Rectal smooth muscle tissue (tissue), 1 donor: Measurements from ENCODE around the gene KDELR3.

Experiments used
- H3K27ac ChIP-seq: one replicate; pipeline ENCODE4 v1.7.0; 2013; ENCODE audit warnings: low read depth, low read length, inconsistent platforms
- H3K27me3 ChIP-seq: one replicate; pipeline ENCODE4 v1.7.0; 2013; ENCODE audit warnings: low read length; ENCODE audit not compliant: control insufficient read depth, insufficient read depth
- H3K36me3 ChIP-seq: one replicate; pipeline ENCODE4 v1.7.0; 2013; ENCODE audit warnings: low read length; ENCODE audit not compliant: control insufficient read depth, insufficient read depth
- H3K4me1 ChIP-seq: one replicate; pipeline ENCODE4 v1.7.0; 2013; ENCODE audit warnings: low read length; ENCODE audit not compliant: control insufficient read depth, insufficient read depth
- H3K4me3 ChIP-seq: one replicate; pipeline ENCODE4 v1.7.0; 2013; ENCODE audit warnings: low read length
- H3K9ac ChIP-seq: one replicate; pipeline ENCODE4 v1.7.0; 2013; ENCODE audit warnings: low read length

Gene KDELR3

DNA sequence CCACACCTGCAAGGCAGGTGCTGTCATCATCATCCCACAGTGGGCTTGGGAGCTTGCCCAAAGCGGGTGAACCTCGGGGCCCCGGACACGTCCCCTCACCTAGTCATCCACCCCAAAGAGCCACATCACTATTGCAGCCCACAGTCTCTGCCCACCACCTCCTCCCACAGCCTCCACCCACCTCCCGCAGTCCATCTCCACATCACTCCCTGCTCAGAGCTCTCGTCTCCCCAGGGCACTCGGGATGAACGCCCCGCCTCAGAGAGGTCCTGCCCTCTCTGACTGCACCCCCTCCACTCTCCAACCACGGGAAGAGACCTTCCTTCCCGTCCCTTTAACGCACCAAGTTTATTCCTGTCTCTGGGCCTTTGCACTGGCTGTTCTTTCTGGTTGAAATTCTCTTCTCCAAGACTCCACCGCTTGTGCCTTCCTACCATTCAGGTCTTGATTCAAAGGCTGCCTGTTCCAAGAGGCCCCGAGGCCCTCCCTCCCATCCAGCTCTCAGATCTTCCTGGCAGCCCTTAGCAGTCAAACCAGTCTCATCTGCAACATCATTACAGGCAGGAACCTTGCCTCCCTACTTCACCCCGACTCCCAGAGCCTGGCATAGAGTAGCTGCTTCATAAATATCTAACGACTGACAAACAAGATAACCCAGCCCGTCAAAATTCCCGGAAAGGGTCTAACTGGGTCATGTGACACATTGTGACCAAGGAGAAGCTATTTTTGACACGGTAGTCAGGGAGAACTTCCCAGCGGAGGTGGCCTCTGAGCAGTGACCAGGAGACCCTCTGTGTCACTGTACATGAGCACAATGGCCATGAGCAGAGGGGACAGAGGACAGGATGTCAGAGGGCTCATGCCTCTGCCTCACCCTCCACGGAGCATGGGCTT lies 24.0 kb upstream of the KDELR3 start:
- no peaks in the 10 kb centered on the region for H3K4me1 ChIP-seq
- no peak overlapping the region for H3K4me3 ChIP-seq
- H3K27ac ChIP-seq: no peak overlapping the region
- H3K27me3 ChIP-seq: peaks cover 21% of the 10 kb centered on the region
- no peak overlapping the region for H3K9ac ChIP-seq
- no peaks in the 10 kb centered on the region for H3K36me3 ChIP-seq

DNA sequence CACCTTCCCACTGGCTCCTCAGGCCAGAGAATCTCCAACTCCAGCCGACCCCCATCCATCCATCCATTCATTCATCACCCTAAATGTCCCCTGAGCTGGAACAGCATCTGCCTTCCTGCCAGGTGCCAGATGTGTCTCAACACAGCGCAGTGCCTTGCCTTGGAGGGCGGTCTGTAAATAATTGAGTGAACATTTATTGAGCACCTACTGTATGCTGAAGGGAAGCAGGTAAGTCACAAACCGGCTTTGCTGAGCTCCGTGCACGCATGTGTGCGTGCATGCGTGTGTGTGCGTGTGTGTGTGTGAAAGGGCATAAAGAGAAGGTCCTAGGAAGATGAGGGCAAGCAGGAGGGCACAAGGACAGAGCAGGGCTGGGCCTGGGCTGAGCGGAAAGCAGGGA lies 23.1 kb upstream of the KDELR3 start:
- H3K27ac ChIP-seq: no peak overlapping the region
- H3K27me3 ChIP-seq: peaks cover 23% of the 10 kb centered on the region

DNA sequence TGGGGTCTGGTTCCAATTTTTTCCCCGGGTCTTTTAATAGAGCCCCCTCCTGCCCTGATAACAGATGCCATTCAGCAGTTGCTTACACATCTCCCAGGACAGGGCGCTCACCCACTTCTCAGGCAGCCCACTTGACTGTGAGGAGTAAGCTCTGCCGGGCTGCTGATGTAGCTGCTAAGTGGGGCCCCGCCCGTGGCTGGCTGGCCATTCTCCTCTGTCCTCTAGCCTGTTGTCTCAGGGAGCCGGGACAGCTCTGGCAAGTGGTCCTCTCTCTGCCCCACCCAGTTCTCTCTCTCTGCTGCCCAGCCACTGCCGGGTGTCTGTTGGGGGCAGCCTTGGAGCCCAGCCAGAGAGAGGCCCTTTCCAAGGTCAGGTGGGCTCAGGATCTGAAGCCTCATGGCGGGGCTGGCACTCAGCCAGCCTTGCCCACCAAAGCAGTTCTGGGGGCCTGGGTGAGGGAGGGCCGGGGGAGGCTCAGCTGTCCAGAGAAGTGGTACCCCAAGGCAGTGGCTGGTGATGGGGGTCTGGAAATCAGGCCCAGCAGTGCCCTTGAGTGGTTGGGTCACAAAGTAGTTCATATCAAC lies 21.8 kb upstream of the KDELR3 start:
- H3K27ac ChIP-seq: no peak overlapping the region
- no peak overlapping the region for H3K9ac ChIP-seq
- no peaks in the 10 kb centered on the region for H3K4me1 ChIP-seq
- no peak overlapping the region for H3K4me3 ChIP-seq
- peaks cover 22% of the 10 kb centered on the region for H3K27me3 ChIP-seq
- no peaks in the 10 kb centered on the region for H3K36me3 ChIP-seq

More for the DNA sequence above, 23.1 kb upstream of the KDELR3 start:
- no peaks in the 10 kb centered on the region for H3K36me3 ChIP-seq
- no peaks in the 10 kb centered on the region for H3K4me1 ChIP-seq
- H3K4me3 ChIP-seq: no peak overlapping the region
- H3K9ac ChIP-seq: no peak overlapping the region

DNA sequence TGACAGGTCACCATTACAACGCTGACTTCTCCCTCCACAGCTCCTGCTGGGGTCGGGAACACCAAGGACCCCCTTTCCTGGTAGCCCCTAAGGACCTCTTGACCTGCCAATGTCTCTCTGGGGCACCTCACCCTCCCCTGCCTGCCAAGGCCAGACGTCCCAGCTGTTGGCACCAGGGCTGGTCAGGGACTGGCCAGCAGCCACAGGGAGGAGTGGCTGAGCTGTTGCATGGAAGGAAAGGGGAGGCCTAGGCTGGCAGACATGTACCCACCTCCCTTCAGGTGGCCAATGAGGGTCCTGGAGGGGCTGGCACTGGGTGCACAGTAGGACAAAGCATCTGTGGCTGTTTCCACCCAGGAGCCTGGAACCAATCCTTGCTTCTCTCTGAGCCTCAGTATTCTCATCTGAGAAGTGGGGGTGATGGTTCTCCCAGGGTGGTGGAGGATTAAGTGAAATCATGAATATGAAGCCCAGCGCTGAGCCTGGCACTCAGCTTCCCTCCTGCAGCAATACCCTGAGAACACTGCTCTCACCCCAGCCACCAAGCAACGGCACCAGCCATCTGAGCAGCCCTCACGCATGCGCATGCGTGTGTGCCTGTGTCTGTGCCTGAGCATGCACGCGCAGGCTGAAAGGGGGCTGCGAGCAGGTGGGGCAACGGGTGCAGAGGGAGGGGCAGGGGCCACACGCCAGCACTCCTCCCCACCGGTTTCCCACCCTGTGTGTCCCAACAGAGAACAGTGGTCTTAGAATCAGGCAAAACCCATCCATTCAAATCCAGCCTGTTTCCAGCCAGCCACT lies 18.8 kb upstream of the KDELR3 start:
- Histone ChIP-seq H3K27me3 (peaks cover 34% of the 10 kb centered on the region), H3K4me3 (no peak overlapping the region), H3K27ac (no peak overlapping the region)

DNA sequence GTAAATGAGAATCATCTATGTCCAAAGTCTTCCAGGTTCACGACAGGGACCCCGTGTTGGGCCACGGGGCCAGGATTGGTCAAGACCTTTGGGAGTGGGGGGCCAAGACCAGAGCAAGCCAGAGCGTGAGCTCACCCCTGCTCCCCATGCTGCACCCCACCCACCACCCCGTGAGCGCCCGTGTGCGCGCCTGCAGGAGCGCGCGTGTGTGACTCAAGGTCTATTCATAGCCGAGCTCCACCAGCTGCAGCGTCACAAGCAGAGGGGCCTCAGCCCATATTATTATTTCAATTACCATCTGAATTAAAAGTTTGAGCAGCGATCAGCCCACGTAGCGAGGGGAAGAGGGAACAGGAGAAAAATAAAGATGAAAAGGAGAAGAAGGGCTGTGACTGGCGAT lies 18.1 kb upstream of the KDELR3 start:
- H3K27ac ChIP-seq: no peak overlapping the region
- H3K4me1 ChIP-seq: peaks cover 3% of the 10 kb centered on the region
- H3K4me3 ChIP-seq: no peak overlapping the region
- H3K27me3 ChIP-seq: peaks cover 36% of the 10 kb centered on the region
- no peak overlapping the region for H3K9ac ChIP-seq
- H3K36me3 ChIP-seq: no peaks in the 10 kb centered on the region

More for the DNA sequence above, 18.8 kb upstream of the KDELR3 start:
- no peak overlapping the region for H3K9ac ChIP-seq
- H3K36me3 ChIP-seq: no peaks in the 10 kb centered on the region
- H3K4me1 ChIP-seq: no peaks in the 10 kb centered on the region

DNA sequence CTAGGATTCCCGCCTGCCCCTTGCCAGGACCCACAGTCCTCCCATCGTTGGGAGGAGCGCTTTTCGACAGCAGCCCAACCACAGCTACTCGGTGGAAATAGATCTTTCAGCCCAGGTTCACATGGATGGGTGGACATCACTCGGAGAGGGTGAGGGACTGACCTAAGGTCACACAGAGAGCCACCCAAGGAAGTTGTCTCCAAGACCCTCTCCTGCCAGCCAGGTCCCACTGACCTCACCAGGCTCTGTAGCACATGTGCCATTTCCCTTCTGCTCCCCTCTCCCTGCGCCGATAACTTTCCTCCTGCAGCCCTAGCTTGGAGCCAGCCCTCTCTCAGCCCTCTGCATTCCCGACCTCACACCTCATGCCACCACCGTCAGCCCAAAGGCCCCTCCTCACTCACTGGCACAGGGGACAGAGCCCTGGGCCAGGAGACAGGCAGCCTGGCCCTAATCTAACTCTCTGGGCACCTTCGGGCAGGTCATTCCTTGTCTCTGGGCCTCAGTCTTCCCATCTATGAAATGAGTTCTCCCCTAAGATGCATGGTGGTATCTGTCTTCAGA lies 17.6 kb upstream of the KDELR3 start:
- H3K4me3 ChIP-seq: no peak overlapping the region
- H3K27ac ChIP-seq: no peak overlapping the region
- no peak overlapping the region for H3K9ac ChIP-seq
- peaks cover 34% of the 10 kb centered on the region for H3K27me3 ChIP-seq
- H3K4me1 ChIP-seq: peaks cover 3% of the 10 kb centered on the region
- H3K36me3 ChIP-seq: no peaks in the 10 kb centered on the region

DNA sequence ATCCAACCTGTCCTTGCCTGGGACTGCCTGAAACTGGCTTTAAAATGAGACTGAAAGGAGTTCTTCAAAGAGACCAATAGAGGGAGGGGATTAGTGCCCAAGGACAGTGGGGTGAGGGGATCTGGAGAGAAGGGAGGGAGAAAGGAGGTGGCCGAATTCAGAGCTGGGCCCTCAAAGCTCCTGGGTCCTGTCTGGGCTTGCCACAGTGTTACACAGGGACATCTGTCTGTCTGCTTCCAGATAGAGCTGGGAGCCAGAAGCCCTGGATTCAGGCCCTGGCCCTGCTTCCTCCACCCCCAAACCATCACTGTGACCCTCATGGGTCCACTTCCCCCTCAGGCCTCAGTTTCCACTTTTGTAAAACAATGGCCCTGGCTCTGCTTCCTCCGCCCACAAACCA lies 16.5 kb upstream of the KDELR3 start:
- H3K36me3 ChIP-seq: no peaks in the 10 kb centered on the region
- H3K27ac ChIP-seq: no peak overlapping the region
- no peak overlapping the region for H3K4me3 ChIP-seq
- H3K27me3 ChIP-seq: peaks cover 30% of the 10 kb centered on the region
- H3K9ac ChIP-seq: no peak overlapping the region
- H3K4me1 ChIP-seq: peaks cover 3% of the 10 kb centered on the region

DNA sequence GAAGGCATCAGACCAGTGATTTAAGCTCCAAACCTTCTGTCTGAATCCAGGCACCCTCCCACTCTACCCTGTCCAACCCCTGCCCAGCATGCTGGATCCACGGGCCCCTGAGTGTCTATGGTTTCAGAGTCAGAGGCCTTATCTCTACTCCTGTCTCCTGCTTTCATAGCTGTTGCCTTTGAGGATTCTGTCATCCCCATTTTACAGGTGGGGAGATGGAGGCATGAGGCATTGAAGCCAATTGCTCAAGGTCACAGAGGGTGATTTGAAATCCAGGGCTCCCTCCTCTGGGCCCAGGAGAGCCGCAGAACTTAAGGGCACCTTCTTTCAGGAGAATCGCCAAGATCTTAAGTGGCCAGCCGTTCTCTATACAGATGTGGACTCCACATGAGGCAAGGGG lies 16.0 kb upstream of the KDELR3 start:
- Histone ChIP-seq H3K9ac (no peak overlapping the region), H3K4me3 (no peak overlapping the region), H3K36me3 (no peaks in the 10 kb centered on the region), H3K27me3 (peaks cover 31% of the 10 kb centered on the region), H3K27ac (no peak overlapping the region), H3K4me1 (peaks cover 3% of the 10 kb centered on the region)

DNA sequence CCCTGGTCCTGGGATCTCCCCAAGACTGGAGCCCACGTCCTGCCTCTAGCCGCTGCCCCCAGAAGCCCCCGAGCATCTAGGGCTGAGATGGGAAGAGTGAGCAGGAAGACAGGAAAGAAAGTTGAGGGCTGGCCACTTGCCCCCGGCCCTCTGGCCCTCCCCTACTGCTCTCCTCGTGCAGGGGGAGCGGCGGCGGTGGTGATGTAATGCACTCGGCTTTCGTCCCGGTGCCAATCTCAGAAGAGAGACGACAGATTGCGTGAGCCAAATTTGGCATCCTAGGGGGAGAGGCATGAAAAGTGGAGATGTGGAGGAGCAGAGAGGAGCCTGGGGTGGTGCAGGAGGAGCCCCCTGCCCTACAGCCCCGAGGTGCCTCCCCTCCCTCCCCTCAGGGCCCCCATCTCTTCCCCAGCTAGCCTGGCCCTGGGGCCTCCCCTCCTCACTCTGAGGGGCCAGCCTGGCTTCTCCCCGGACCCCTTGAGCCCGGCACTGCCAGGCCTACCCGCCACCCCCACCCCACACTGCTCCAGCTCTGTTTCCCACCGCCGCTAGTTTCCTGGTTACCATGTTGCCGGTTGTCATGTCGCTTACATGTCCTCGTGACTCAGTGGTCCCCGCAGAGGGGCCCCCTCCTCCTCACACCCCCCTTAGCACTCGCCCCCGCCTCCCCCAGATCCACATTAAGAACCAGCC lies 15.4 kb upstream of the KDELR3 start:
- H3K9ac ChIP-seq: no peak overlapping the region
- H3K36me3 ChIP-seq: no peaks in the 10 kb centered on the region
- H3K27ac ChIP-seq: no peak overlapping the region
- H3K27me3 ChIP-seq: peaks cover 37% of the 10 kb centered on the region
- H3K4me1 ChIP-seq: peaks cover 3% of the 10 kb centered on the region
- no peak overlapping the region for H3K4me3 ChIP-seq

DNA sequence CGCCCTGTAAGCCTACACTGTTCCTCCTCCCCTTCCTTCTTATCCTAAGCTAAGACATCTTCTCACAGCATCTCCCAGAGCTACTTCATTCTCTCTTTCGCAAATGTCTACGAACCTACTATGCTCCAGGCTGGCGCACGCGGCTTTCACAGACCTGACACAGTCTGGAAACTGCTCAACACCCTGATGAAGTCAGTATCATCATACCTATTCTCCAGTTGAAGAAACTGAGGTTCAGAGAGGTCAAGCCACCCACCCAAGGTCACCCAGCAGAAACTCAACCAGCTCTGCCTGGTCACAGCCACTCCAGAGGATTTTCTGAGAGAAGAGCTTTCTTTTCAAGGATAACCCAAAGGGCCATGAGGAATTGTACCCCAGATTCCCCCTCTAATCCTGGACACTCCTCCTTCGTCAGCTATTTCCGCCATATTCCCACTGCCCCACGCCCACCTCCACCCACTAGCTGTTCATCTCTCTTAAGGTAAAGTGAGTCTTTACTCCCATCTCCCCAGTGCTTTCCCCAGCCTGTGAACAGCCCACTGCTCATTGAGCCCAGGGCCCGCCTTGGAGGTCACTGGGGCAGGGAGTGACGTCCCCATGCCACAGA lies 14.7 kb upstream of the KDELR3 start:
- H3K27me3 ChIP-seq: peaks cover 40% of the 10 kb centered on the region
- no peak overlapping the region for H3K4me3 ChIP-seq
- peaks cover 3% of the 10 kb centered on the region for H3K4me1 ChIP-seq
- no peak overlapping the region for H3K9ac ChIP-seq
- no peaks in the 10 kb centered on the region for H3K36me3 ChIP-seq
- H3K27ac ChIP-seq: no peak overlapping the region

DNA sequence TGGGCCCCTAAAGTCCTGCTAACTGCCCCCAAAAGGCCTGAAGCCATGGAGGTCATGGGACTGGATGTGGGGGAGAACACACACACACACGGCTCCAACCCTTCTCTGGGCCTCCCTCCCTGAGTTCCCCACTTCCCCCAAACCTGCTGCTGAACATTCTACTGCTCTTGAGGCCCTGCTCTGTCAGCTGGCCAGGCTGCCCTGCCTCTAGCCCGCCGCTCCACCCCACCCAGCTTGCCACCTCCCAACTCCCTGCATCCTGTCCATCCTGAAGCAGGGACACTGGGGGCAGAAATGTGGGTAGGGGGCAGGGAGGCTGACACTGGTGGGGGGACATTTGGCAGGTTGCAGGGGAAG lies 13.9 kb upstream of the KDELR3 start:
- no peak overlapping the region for H3K9ac ChIP-seq
- H3K27me3 ChIP-seq: peaks cover 41% of the 10 kb centered on the region
- peaks cover 3% of the 10 kb centered on the region for H3K4me1 ChIP-seq
- no peak overlapping the region for H3K27ac ChIP-seq
- H3K4me3 ChIP-seq: no peak overlapping the region
- no peaks in the 10 kb centered on the region for H3K36me3 ChIP-seq
